ENCODE results near the gene E2F6. TPM values are rescaled to one million over a fixed set of nuclear protein-coding genes. Genes with fewer than 3 reads are reported as not detected.

The E2F6 gene
- total and polyA plus RNA-seq, 2 donors (not counting 3 experiments of a cell fraction or from before 2014, with no cell fraction given) = 7.9 to 15.7 TPM

- POLR2A ChIA-PET = no interaction called here
- Histone ChIP-seq H3K9ac (replicated peaks; ENCODE audit: extremely low read depth, insufficient read depth, low read length) (no peak overlapping the region), H3K4me2 (ENCODE audit: insufficient read depth, low read length) (no peak overlapping the region), H3K36me3 (ENCODE audit: control insufficient read depth in 2 of 2, extremely low read depth in 1 of 2, insufficient read depth in 2 of 2, low read length in 2 of 2) (peaks cover 12 to 14% of the 10 kb centered on the region in 2 experiments), H3K4me1 (ENCODE audit: control insufficient read depth, extremely low read depth, insufficient read depth, low read length) (no peaks in the 10 kb centered on the region), H3K27me3 (ENCODE audit: control insufficient read depth in 2 of 2, insufficient read depth in 2 of 2, low read length in 2 of 2) (no peaks in the 10 kb centered on the region), H3K4me3 (replicated peaks in 1 of 3; ENCODE audit: insufficient read depth in 1 of 3, low read depth in 1 of 3, low read length in 3 of 3) (no peak overlapping the region), H3K9me3 (replicated peaks; ENCODE audit: control insufficient read depth, insufficient read depth, low read length) (no peaks in the 10 kb centered on the region), H3K9me1 (replicated peaks; ENCODE audit: control insufficient read depth, extremely low read depth, insufficient read depth, low read length) (no peaks in the 10 kb centered on the region), H2AFZ (ENCODE audit: low read depth, low read length) (no peak overlapping the region), H4K20me1 (replicated peaks; ENCODE audit: control insufficient read depth, extremely low read depth, insufficient read depth, low read length) (no peaks in the 10 kb centered on the region), H3K27ac (ENCODE audit: insufficient read depth, low read depth, low read length) (no peak overlapping the region), H3K79me2 (ENCODE audit: control insufficient read depth, insufficient read depth, low read length) (no peaks in the 10 kb centered on the region)
- no TSS peak for BruUV-seq (replicated peaks)
- dilution Hi-C loops (cut with MboI; ENCODE audit: extremely low pct_ligation_motif_present, low sequenced_read_pairs) = no loop called here
- DNase-seq (ENCODE audit: low read depth, low spot score) = no peak
- TF ChIP-seq FOS (IDR thresholded peaks at IDR 0.05; ENCODE audit: borderline replicate concordance, insufficient read depth, low read length) (no peak), MYC (IDR thresholded peaks at IDR 0.05; ENCODE audit: low read depth, low read length) (no peak), CTCF (IDR thresholded peaks at IDR 0.05; ENCODE audit: extremely low read depth in 1 of 2, insufficient read depth in 1 of 2, low read depth in 1 of 2, low read length in 2 of 2) (no peak), EZH2 (IDR thresholded peaks at IDR 0.05; ENCODE audit: borderline replicate concordance, low read depth, low read length, severe bottlenecking) (no peak), JUN (IDR thresholded peaks at IDR 0.05; ENCODE audit: borderline replicate concordance, insufficient read depth, insufficient read length, low read depth) (no peak), MAX (IDR thresholded peaks at IDR 0.05; ENCODE audit: insufficient read depth, insufficient read length) (no peak), POLR2AphosphoS5 (IDR thresholded peaks at IDR 0.05; ENCODE audit: insufficient read depth, low read depth, low read length) (no peak), GATA2 (IDR thresholded peaks at IDR 0.05; ENCODE audit: insufficient read depth, insufficient read length, low read depth, low read length) (no peak), POLR2A (IDR thresholded peaks at IDR 0.05; ENCODE audit: low read depth, low read length) (no peak)
- no peak for FAIRE-seq
- CTCF ChIA-PET = interaction anchor here (1.0 to 1.3 kb wide), 2 partner anchors 312 kb away, joined by 4 to 5 read pairs; a partner anchor contains a TSS
- intact Hi-C loops (cut with micrococcal nuclease) = loop anchor here (5.0 kb wide), 1 partner anchor 612 kb away; no protein-coding TSS in a partner anchor
Measured at GRCh38 chr2:11444737-11445136, 21.2 kb downstream of the E2F6 start.
